RCC 7860 (cell line): Measurements from ENCODE around the gene PSD4.
"Not testable (repeated sequence)": the region's sequence is repeated elsewhere in the genome, so short reads cannot be mapped to it uniquely, and the experiment has no call there.

Experiments
- DNase-seq: peaks from one replicate; pipeline ENCODE4 v3.0.0-alpha.2; 2015; ENCODE audit warnings: low spot score
- FAIRE-seq: peaks from 2 replicates; lab custom pipeline; 2012; peaks lifted over from hg19 to GRCh38; lab: Jason Lieb, UNC

Gene PSD4

GRCh38 chr2:113234721-113235346, 61.1 kb downstream of the PSD4 start:
- no peak for FAIRE-seq

GRCh38 chr2:113235347-113236226, 61.8 kb downstream of the PSD4 start:
- not testable (repeated sequence) for FAIRE-seq, DNase-seq

More at GRCh38 chr2:113234721-113235346, 61.1 kb downstream of the PSD4 start:
- no peak for DNase-seq

- DNase-seq, result no peak
- no peak for FAIRE-seq
Measured at GRCh38 chr2:113236367-113237159, 62.8 kb downstream of the PSD4 start.

- FAIRE-seq, result no peak
Measured at GRCh38 chr2:113237604-113238160, 63.9 kb downstream of the PSD4 start.

GRCh38 chr2:113238871-113239839, 65.4 kb downstream of the PSD4 start:
- peak; percentile 18 for FAIRE-seq
- no peak for DNase-seq

More at GRCh38 chr2:113237604-113238160, 63.9 kb downstream of the PSD4 start:
- no peak for DNase-seq

GRCh38 chr2:113240150-113240914, 66.6 kb downstream of the PSD4 start:
- FAIRE-seq (no peak), DNase-seq (peak; percentile 87)

GRCh38 chr2:113240915-113241911, 67.4 kb downstream of the PSD4 start:
- DNase-seq, result peak; percentile 100
- FAIRE-seq, result peak; percentile 98

- peak; percentile 42 for DNase-seq
- FAIRE-seq, result no peak
Measured at GRCh38 chr2:113242327-113242726, 68.6 kb downstream of the PSD4 start.

GRCh38 chr2:113245276-113245711, 71.5 kb downstream of the PSD4 start:
- no peak for DNase-seq
- FAIRE-seq, result no peak

GRCh38 chr2:113246606-113247005, 72.8 kb downstream of the PSD4 start:
- FAIRE-seq, result no peak
- no peak for DNase-seq

- peak; percentile 39 for DNase-seq
- FAIRE-seq, result no peak
Measured at GRCh38 chr2:113248997-113249770, 75.4 kb downstream of the PSD4 start.

- DNase-seq (no peak), FAIRE-seq (no peak)
Measured at GRCh38 chr2:113251118-113251517, 77.3 kb downstream of the PSD4 start.

GRCh38 chr2:113252047-113252590, 78.3 kb downstream of the PSD4 start:
- FAIRE-seq (no peak), DNase-seq (no peak)

- FAIRE-seq (no peak), DNase-seq (no peak)
Measured at GRCh38 chr2:113253453-113253852, 79.7 kb downstream of the PSD4 start.

- peak; percentile 31 for DNase-seq
Measured at GRCh38 chr2:113255140-113256070, 81.6 kb downstream of the PSD4 start.

More at GRCh38 chr2:113255140-113256070, 81.6 kb downstream of the PSD4 start:
- FAIRE-seq, result no peak
